Astrocyte of the cerebellum (primary cell): ENCODE data around the gene RBM5.
"Not testable (repeated sequence)": the region's sequence is repeated elsewhere in the genome, so short reads cannot be mapped to it uniquely, and the experiment has no call there.

Experiments used
- DNase-seq: peaks from one replicate; pipeline ENCODE4 v3.0.0-alpha.2; 2011; ENCODE audit warnings: low read depth
- H3K4me3 ChIP-seq: 2 replicates; pipeline ENCODE4 v1.5.1; 2011; ENCODE audit warnings: mild to moderate bottlenecking, low read depth, low read length, moderate library complexity
- in situ Hi-C: cut with HindIII; loops from 2 replicates; pipeline ENCODE4 v1.10.0; 2017; ENCODE audit warnings: low sequenced_read_pairs
- TF ChIP-seq, protein P1 (sequence below): IDR thresholded peaks from 2 replicates; pipeline ENCODE4 v1.5.1; 2012; ENCODE audit warnings: low read length, low read depth, moderate library complexity, mild to moderate bottlenecking; ENCODE audit errors: missing control alignments

The RBM5 gene

DNA sequence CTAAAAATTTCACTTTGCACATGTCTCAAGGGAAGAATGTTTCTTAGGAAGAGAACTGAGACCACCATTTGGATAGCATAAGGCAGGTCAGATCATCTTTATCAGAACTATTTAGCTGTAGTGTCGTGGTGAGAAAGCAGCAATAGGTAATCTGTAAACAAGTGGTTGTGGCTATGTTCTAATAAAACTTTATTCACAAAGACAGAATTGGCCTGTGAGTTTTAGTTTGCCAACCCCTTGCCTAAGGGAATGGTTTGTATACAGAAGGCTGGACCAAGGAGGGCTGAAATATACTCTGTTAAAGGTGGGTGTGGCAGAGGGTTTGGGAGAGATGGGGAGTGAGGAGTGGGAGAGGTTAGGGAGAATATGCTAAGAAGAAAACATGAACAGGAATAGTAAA lies 10.6 kb upstream of the RBM5 start:
- TF ChIP-seq, protein P1, sequence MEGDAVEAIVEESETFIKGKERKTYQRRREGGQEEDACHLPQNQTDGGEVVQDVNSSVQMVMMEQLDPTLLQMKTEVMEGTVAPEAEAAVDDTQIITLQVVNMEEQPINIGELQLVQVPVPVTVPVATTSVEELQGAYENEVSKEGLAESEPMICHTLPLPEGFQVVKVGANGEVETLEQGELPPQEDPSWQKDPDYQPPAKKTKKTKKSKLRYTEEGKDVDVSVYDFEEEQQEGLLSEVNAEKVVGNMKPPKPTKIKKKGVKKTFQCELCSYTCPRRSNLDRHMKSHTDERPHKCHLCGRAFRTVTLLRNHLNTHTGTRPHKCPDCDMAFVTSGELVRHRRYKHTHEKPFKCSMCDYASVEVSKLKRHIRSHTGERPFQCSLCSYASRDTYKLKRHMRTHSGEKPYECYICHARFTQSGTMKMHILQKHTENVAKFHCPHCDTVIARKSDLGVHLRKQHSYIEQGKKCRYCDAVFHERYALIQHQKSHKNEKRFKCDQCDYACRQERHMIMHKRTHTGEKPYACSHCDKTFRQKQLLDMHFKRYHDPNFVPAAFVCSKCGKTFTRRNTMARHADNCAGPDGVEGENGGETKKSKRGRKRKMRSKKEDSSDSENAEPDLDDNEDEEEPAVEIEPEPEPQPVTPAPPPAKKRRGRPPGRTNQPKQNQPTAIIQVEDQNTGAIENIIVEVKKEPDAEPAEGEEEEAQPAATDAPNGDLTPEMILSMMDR: no peak
- in situ Hi-C loops: no loop called here
- H3K4me3 ChIP-seq: no peak overlapping the region
- no peak for DNase-seq

DNA sequence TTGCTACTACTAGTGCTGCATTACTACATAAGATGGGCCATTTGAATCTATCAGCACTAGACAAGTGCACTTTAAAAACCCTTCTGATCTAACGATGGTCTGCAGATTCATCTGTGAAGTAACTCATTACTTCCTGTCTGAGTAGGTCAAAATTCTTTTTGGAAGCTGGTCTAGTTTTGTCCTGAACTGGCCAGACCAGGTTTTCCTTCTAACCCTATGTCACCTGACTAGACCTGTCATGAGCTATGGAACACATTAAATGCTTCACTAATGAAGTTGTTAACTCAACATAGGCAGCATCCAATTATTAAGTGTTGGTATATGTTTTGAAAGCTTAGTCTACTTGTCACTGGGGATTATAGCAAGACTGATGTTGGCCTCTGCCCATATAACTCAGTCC lies 10.1 kb upstream of the RBM5 start:
- no peak overlapping the region for H3K4me3 ChIP-seq
- DNase-seq: no peak
- in situ Hi-C loops: no loop called here
- TF ChIP-seq, protein P1: no peak

DNA sequence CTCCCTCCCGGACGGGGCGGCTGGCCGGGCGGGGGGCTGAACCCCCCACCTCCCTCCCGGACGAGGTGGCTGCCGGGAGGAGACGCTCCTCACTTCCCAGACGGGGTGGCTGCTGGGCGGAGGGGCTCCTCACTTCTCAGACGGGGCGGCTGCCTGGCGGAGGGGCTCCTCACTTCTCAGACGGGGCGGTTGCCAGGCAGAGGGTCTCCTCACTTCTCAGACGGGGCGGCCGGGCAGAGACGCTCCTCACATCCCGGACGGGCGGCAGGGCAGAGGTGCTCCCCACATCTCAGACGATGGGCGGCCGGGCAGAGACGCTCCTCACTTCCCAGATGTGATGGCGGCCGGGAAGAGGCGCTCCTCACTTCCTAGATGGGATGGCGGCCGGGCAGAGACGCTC lies 3.8 kb upstream of the RBM5 start:
- H3K4me3 ChIP-seq, in situ Hi-C loops, DNase-seq: not testable (repeated sequence)

DNA sequence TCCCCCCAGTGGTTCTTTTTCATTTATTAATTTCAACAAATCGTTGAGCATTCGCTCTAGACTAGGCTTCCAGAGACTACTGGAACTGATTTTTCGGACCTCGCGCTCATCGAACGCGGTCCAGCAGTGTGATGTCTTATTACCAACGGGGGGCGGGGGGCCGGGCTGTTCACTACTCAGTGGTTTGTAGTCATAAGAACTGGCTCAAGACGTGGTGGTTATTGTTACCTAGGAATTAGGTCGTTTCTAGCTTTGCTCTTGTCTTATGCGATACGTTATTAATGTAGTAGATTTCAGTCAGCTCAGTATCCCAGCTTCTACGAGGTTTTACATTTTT lies 858 bp downstream of the RBM5 start:
- in situ Hi-C loops: no loop called here
- DNase-seq: peak; percentile 11
- H3K4me3 ChIP-seq: peak overlapping the region; percentile 100
- TF ChIP-seq, protein P1: no peak

DNA sequence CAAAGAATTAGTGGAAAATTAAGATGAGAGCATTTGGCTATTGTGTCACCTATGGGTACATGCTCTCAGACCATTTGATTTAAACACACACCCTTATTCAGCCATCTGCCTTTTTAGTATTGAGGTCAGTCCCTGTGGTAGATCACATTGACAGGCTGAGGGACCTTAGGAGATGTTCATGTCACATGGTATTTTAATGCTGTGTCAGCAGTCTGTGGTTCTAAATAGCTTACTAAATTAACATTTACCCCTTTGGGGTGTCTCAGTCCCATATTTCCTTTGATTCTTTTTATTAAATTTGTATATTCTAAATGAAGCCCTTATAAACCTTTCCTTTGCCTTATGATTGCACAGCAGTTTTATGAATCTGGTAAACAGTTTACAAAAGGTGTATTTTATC lies 2.3 kb downstream of the RBM5 start:
- H3K4me3 ChIP-seq: peak overlapping the region; percentile 100
- TF ChIP-seq, protein P1: no peak
- no peak for DNase-seq
- in situ Hi-C loops: no loop called here

DNA sequence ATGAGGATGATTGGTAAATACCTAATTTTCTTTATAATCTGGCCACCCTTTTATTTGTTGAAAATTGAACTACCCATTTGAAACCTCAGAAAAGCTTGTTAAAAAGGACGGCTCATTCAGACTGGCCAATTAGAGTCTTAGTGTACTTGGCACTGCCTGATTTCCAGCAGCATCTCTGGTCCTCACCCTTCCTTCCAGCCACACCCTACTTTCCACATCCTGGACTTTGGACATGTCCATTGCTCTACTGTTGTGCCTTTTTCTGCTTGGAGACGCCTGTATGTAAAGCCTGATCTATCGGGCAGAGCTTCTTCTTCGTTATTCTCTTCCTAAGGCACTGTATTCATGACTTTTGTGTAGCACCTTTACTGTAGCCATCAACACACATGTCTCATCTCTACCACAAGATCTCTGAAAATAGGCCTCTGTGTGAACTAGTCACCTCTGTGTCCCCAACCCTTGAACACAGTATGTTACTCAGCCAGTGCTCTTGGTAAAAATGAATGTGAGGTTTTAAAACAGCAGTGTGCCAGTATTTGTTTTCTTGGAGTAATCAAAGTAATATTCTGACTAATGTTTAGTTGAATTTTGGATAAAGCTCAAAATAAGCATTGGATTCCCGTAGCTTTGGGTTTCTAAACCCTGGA lies 6.8 kb downstream of the RBM5 start:
- TF ChIP-seq, protein P1: no peak
- DNase-seq: no peak
- in situ Hi-C loops: no loop called here
- H3K4me3 ChIP-seq: no peak overlapping the region

DNA sequence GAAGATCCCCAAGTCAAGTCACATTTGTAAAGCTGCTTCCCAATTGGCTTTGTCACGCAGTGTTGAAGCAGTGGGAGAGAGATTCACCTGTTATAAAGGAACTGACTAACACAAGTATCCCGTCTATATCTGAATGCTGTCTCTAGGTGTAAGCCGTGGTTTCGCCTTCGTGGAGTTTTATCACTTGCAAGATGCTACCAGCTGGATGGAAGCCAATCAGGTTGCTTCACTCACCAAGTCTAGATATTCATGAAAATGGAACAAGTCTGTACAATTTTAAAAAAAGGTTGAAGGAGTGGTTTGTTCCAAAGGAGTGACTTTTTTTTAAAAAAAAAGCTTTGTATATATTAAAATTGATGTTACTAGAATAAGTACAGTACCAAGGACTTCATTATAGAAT lies 11.7 kb downstream of the RBM5 start:
- TF ChIP-seq, protein P1: no peak
- in situ Hi-C loops: no loop called here

More for the DNA sequence above, 11.7 kb downstream of the RBM5 start:
- H3K4me3 ChIP-seq: no peak overlapping the region
- DNase-seq: no peak
